Mucosa of gallbladder (tissue), 1 donor: Measurements from ENCODE around the gene POLR2B. TPM values are rescaled to one million over a fixed set of nuclear protein-coding genes. Genes with fewer than 3 reads are reported as not detected.
A peak's percentile ranks its signal among the peaks of the same experiment; 100 is the strongest.
"Not testable (repeated sequence)": the region's sequence is repeated elsewhere in the genome, so short reads cannot be mapped to it uniquely, and the experiment has no call there.

Experiments
- DNase-seq: peaks from one replicate; pipeline ENCODE4 v3.0.0-alpha.2; 2020; ENCODE audit warnings: low spot score
- total RNA-seq: library from RNA; stranded (reverse); gene quantifications from one replicate; pipeline ENCODE4 v1.2.1, GENCODE V29; 2021
- donor health status: DM: no; HTN: no; CAD: no.

POLR2B gene
- total RNA-seq, 1 donor from 2014 or later = 78.8 TPM

- DNase-seq = no peak
These were observed 74.8 kb downstream of the POLR2B start for GRCh38 chr4:57053508-57053907.

- DNase-seq = peak; percentile 72
These were observed 77.2 kb downstream of the POLR2B start for GRCh38 chr4:57055886-57056285.

GRCh38 chr4:57059890-57060716, 81.4 kb downstream of the POLR2B start:
- no peak for DNase-seq

GRCh38 chr4:57060717-57061067, 82.0 kb downstream of the POLR2B start:
- DNase-seq = not testable (repeated sequence)

GRCh38 chr4:57061395-57061794, 82.7 kb downstream of the POLR2B start:
- no peak for DNase-seq

- no peak for DNase-seq
These were observed 84.8 kb downstream of the POLR2B start for GRCh38 chr4:57063518-57063917.

- no peak for DNase-seq
These were observed 85.4 kb downstream of the POLR2B start for GRCh38 chr4:57064120-57064519.

GRCh38 chr4:57064811-57065711, 86.4 kb downstream of the POLR2B start:
- DNase-seq = peak; percentile 70

- no peak for DNase-seq
These were observed 87.2 kb downstream of the POLR2B start for GRCh38 chr4:57065730-57066482.

- DNase-seq = no peak
These were observed 89.7 kb downstream of the POLR2B start for GRCh38 chr4:57068237-57068981.

GRCh38 chr4:57070461-57070860, 91.8 kb downstream of the POLR2B start:
- no peak for DNase-seq

- no peak for DNase-seq
These were observed 92.6 kb downstream of the POLR2B start for GRCh38 chr4:57071326-57071725.

GRCh38 chr4:57073559-57073958, 94.9 kb downstream of the POLR2B start:
- DNase-seq = no peak

GRCh38 chr4:57074744-57075143, 96.0 kb downstream of the POLR2B start:
- no peak for DNase-seq

- DNase-seq = no peak
These were observed 96.7 kb downstream of the POLR2B start for GRCh38 chr4:57075367-57075766.

GRCh38 chr4:57076646-57077045, 98.0 kb downstream of the POLR2B start:
- DNase-seq = no peak

- DNase-seq = no peak
These were observed 99.1 kb downstream of the POLR2B start for GRCh38 chr4:57077550-57078343.

GRCh38 chr4:57078685-57079521, 100.2 kb downstream of the POLR2B start:
- no peak for DNase-seq
